ENCODE measurements around the gene SLC9A9.

The SLC9A9 gene

DNA sequence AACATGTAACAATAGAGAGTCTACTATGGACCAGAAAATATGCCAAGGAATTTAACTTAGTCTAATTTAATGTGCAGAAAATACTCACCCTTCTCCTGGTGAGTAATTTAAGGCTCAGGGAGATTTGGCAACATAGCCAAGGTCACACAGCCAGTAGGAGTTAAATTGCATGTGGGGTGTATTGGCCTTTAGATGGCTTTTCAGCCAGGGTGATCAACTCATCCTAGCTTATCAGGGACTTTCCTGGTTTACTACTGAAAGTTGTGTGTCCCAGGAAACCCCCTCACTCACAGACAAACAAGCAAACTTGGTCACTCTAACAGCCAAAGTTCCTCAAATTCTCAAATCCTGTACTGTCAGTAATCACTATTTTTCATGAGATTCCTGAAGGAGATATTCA, 2.6 kb upstream of the SLC9A9 start:
- Histone ChIP-seq H3K27ac (no peak overlapping the region), H3K4me3 (ENCODE audit: low read depth, low read length) (no peak overlapping the region), H3K36me3 (no peaks in the 10 kb centered on the region), H3K27me3 (ENCODE audit: insufficient read depth, low read depth, severe bottlenecking) (no peaks in the 10 kb centered on the region), H3K9me3 (ENCODE audit: severe bottlenecking) (no peaks in the 10 kb centered on the region)
- DNase-seq, result no peak
- TF ChIP-seq, protein P1, sequence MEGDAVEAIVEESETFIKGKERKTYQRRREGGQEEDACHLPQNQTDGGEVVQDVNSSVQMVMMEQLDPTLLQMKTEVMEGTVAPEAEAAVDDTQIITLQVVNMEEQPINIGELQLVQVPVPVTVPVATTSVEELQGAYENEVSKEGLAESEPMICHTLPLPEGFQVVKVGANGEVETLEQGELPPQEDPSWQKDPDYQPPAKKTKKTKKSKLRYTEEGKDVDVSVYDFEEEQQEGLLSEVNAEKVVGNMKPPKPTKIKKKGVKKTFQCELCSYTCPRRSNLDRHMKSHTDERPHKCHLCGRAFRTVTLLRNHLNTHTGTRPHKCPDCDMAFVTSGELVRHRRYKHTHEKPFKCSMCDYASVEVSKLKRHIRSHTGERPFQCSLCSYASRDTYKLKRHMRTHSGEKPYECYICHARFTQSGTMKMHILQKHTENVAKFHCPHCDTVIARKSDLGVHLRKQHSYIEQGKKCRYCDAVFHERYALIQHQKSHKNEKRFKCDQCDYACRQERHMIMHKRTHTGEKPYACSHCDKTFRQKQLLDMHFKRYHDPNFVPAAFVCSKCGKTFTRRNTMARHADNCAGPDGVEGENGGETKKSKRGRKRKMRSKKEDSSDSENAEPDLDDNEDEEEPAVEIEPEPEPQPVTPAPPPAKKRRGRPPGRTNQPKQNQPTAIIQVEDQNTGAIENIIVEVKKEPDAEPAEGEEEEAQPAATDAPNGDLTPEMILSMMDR (IDR thresholded peaks at IDR 0.05; ENCODE audit: low read depth, low read length), result no peak

DNA sequence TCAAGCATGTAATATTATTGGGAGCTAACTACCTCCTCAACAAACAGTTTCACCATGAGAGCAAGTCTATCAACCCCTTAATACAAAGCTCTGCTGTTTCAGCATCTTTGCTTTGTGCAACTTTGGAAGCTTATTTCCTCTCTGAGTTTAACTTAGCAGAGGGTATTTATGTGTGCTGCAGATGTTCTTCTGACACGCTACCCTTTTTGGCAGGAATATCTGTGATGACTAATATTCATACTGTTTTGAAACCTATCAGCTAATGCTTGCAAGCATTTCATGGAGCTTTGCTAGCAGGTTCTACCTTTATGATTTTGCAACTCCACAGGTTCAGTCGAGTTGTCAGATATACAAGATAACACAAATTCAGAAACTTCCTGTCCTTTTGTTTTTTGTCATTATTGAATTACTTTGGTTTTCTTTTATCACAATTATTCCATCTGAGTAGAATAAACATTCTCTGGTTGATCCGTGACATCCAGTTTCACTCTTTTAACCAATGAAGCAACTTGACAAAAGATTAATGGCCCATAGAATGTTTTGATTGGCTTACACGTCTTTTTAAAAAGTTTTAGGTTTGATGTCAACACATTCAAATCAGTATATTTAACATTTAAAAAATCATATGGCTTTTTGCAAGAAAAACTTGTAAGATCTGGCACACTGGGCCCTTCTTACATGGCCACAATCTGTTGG, 1.7 kb upstream of the SLC9A9 start:
- Histone ChIP-seq H3K27ac (no peak overlapping the region), H3K27me3 (ENCODE audit: insufficient read depth, low read depth, severe bottlenecking) (no peaks in the 10 kb centered on the region), H3K9me3 (ENCODE audit: severe bottlenecking) (no peaks in the 10 kb centered on the region), H3K36me3 (no peaks in the 10 kb centered on the region), H3K4me3 (ENCODE audit: low read depth, low read length) (no peak overlapping the region)
- TF ChIP-seq, protein P1 (IDR thresholded peaks at IDR 0.05; ENCODE audit: low read depth, low read length), result no peak
- DNase-seq, result no peak

DNA sequence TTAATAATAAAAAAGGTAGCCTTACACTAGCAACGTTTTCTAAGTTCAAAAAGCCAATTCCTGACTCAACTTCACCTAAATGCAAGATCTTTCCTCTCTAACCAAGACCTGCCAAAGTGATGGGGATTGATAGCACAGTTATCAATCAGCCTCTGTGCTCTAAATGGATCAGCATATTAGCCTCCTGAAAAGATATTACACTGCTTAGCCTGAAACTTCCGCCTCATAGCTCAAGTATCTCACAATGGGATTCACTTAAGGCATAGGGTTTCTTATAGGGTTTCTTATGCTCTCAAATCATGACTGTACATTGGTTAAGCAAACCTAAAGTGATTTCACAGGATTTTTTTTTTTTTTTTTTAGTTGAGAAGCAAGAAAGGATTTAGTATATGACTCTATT, 436 bp upstream of the SLC9A9 start:
- no peaks in the 10 kb centered on the region for H3K36me3 ChIP-seq
- no peak overlapping the region for H3K4me3 ChIP-seq (ENCODE audit: low read depth, low read length)
- TF ChIP-seq, protein P1 (IDR thresholded peaks at IDR 0.05; ENCODE audit: low read depth, low read length), result no peak
- no peak for DNase-seq
- no peaks in the 10 kb centered on the region for H3K9me3 ChIP-seq (ENCODE audit: severe bottlenecking)
- no peak overlapping the region for H3K27ac ChIP-seq
- H3K27me3 ChIP-seq (ENCODE audit: insufficient read depth, low read depth, severe bottlenecking), result no peaks in the 10 kb centered on the region

DNA sequence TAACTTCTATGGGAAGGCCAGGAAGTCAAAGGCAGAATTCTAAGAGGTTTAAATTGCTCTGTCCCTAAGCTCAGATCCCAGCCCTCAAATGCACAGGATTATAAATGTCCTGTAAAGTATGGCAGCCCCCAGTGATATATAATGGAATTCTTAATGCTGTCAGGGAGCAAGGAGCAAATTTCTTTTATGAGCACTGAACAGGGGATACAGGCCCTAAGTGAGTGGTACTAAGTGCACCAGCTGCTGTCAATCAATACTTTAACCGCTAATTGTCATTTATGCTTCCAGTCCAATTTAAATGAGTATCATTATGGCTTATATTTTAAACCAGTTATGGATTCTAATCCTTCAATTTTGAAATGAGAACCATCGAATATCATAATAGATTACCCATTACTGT, 4.7 kb downstream of the SLC9A9 start:
- TF ChIP-seq, protein P1 (IDR thresholded peaks at IDR 0.05; ENCODE audit: low read depth, low read length), result no peak
- H3K9me3 ChIP-seq (ENCODE audit: severe bottlenecking), result no peaks in the 10 kb centered on the region
- no peak overlapping the region for H3K27ac ChIP-seq
- no peak for DNase-seq
- no peak overlapping the region for H3K4me3 ChIP-seq (ENCODE audit: low read depth, low read length)
- no peaks in the 10 kb centered on the region for H3K27me3 ChIP-seq (ENCODE audit: insufficient read depth, low read depth, severe bottlenecking)
- H3K36me3 ChIP-seq, result no peaks in the 10 kb centered on the region

DNA sequence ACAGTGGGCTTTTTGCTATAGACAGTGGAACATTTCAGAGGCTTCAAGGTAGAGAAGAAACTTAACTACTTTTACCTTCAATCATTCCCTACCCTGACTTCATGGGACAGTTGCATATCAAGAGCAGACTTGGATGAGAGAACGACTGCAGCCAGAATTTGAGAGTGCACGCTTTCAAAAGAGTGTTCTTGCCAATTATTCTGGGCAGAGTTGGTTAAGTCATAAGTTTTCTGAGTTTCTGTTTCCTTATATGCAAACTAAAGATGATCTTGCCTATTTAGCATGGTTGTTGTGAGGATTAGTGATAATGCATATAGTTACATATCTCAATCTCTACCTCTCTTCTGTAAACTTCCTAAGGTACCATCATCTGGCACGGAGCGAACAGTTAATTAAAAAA, 7.6 kb downstream of the SLC9A9 start:
- no peak overlapping the region for H3K27ac ChIP-seq
- no peaks in the 10 kb centered on the region for H3K27me3 ChIP-seq (ENCODE audit: insufficient read depth, low read depth, severe bottlenecking)
- no peaks in the 10 kb centered on the region for H3K9me3 ChIP-seq (ENCODE audit: severe bottlenecking)
- DNase-seq, result no peak
- no peak overlapping the region for H3K4me3 ChIP-seq (ENCODE audit: low read depth, low read length)
- H3K36me3 ChIP-seq, result no peaks in the 10 kb centered on the region
- TF ChIP-seq, protein P1 (IDR thresholded peaks at IDR 0.05; ENCODE audit: low read depth, low read length), result no peak

DNA sequence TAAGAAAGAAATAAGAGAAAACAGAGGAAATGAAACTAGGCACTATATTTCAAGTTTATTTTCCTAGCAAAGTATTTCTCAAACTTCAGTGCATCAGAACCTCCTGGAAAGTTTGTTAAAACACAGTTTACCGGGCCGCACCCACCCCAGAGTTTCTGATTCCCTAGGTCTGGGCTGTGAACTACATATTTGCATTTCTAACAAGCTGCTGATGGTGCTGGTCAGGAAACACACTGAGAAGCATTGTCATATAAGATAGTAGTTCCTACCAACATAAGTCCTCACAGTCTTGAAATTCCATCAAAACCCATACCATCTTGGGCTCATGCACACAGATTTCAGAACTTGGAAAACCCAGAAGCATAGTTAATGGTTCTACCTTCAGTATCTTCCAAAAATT, 8.3 kb downstream of the SLC9A9 start:
- no peaks in the 10 kb centered on the region for H3K36me3 ChIP-seq
- H3K4me3 ChIP-seq (ENCODE audit: low read depth, low read length), result no peak overlapping the region
- H3K27ac ChIP-seq, result no peak overlapping the region
- no peak for DNase-seq
- no peaks in the 10 kb centered on the region for H3K27me3 ChIP-seq (ENCODE audit: insufficient read depth, low read depth, severe bottlenecking)
- TF ChIP-seq, protein P1 (IDR thresholded peaks at IDR 0.05; ENCODE audit: low read depth, low read length), result no peak
- H3K9me3 ChIP-seq (ENCODE audit: severe bottlenecking), result no peaks in the 10 kb centered on the region
